GM23338 (cell line): ENCODE results near the gene FLOT2.

Experiments used
- EZH2 ChIP-seq: fragments of 200-600 bp; sonication (generic); IDR thresholded peaks from one replicate; pipeline ENCODE4 v1.8.0; 2017; ENCODE audit warnings: antibody characterized with exemption, mild to moderate bottlenecking, low read depth; ENCODE audit not compliant: unreplicated experiment
- EZH2phosphoT487 ChIP-seq: fragments of 200-600 bp; sonication (generic); IDR thresholded peaks from one replicate; pipeline ENCODE4 v1.8.1; 2018; ENCODE audit warnings: antibody characterized with exemption; ENCODE audit not compliant: unreplicated experiment
- POLR2AphosphoS5 ChIP-seq: IDR thresholded peaks from 2 replicates; pipeline ENCODE4 v1.6.1; 2016; ENCODE audit warnings: antibody characterized with exemption, low read depth
- REST ChIP-seq: IDR thresholded peaks from one replicate; pipeline ENCODE4 v1.6.1; 2018; ENCODE audit warnings: antibody characterized with exemption; ENCODE audit not compliant: unreplicated experiment
- TF ChIP-seq, protein P1 (sequence below), 2 experiments: fragments of 200-600 bp in 1 of 2; sonication (generic) in 1 of 2; conservative IDR thresholded peaks; 2 replicates each; pipeline versions ENCODE4 v1.5.1 to v1.6.1; 2016 to 2017; ENCODE audit warnings: antibody characterized with exemption in 2 of 2, low read depth in 2 of 2, mild to moderate bottlenecking in 2 of 2, moderate library complexity in 1 of 2

DNA sequence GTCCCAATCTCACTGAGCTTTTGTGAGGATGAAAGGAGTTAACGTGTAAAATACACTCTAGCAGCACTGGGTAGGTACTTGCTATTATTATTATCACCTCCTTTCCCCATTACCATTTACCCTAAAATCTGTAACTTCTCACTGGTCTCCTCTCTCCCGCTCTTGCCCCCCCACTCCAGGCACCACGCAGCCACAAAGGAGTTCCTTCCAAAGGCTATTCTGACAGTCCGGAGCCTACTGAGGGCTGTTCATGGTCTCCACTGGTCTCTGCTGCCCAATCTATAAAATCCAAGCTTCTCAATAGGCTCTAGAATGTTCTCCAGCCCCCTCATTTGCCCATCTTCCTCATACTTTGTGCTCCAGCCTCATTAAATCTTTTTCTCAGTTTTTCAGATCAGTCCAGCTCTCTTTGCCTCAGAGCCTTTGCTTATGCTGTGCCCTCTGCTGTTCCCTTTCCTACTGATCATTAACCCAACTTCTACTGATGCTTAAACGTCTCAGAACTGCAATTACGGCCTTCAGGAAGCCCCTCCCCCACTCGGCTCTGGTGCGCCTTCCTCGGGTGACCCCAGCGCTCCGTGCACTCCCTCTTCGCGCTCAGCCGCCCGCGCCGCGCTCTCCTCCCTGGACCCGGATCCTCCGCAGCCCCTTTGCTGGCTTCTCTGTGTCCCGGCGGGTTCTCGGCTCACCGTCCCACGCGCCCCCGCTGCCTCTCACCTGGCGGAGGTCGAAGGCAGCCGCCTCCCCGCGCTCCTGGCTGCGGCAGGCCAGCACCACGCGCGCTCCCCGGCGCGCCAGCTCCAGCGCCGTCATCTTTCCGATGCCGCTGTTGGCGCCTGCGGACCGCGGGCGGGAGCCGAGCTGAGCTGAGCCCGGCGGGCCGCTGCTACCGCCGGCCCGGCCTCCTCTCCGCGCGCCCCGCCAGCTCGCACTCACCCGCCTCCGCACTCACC lies 4.6 kb upstream of the FLOT2 start:
- TF ChIP-seq, protein P1, sequence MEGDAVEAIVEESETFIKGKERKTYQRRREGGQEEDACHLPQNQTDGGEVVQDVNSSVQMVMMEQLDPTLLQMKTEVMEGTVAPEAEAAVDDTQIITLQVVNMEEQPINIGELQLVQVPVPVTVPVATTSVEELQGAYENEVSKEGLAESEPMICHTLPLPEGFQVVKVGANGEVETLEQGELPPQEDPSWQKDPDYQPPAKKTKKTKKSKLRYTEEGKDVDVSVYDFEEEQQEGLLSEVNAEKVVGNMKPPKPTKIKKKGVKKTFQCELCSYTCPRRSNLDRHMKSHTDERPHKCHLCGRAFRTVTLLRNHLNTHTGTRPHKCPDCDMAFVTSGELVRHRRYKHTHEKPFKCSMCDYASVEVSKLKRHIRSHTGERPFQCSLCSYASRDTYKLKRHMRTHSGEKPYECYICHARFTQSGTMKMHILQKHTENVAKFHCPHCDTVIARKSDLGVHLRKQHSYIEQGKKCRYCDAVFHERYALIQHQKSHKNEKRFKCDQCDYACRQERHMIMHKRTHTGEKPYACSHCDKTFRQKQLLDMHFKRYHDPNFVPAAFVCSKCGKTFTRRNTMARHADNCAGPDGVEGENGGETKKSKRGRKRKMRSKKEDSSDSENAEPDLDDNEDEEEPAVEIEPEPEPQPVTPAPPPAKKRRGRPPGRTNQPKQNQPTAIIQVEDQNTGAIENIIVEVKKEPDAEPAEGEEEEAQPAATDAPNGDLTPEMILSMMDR (conservative IDR thresholded peaks at IDR 0.05; ENCODE audit: low read depth in 2 of 2) = no peak
- TF ChIP-seq EZH2 = no peak
- no peak for TF ChIP-seq EZH2phosphoT487
- TF ChIP-seq POLR2AphosphoS5 = no peak
- TF ChIP-seq REST = no peak
